DMS53 (cell line): ENCODE results near the gene YARS1.

Experiments
- DNase-seq: peaks from one replicate; lab custom pipeline; 2025; lab: John Stamatoyannopoulos, UW

YARS1 gene

GRCh38 chr1:32817159-32817814, at the start of gene YARS1, which contains the start of gene S100PBP:
YARS1 (minus strand) TSS chr1:32817358; CDS start chr1:32817244, 114 bp downstream.
S100PBP (plus strand) TSS chr1:32817653; CDS start chr1:32826100, 8,447 bp downstream.
- DNase-seq: peak; percentile 99

DNA sequence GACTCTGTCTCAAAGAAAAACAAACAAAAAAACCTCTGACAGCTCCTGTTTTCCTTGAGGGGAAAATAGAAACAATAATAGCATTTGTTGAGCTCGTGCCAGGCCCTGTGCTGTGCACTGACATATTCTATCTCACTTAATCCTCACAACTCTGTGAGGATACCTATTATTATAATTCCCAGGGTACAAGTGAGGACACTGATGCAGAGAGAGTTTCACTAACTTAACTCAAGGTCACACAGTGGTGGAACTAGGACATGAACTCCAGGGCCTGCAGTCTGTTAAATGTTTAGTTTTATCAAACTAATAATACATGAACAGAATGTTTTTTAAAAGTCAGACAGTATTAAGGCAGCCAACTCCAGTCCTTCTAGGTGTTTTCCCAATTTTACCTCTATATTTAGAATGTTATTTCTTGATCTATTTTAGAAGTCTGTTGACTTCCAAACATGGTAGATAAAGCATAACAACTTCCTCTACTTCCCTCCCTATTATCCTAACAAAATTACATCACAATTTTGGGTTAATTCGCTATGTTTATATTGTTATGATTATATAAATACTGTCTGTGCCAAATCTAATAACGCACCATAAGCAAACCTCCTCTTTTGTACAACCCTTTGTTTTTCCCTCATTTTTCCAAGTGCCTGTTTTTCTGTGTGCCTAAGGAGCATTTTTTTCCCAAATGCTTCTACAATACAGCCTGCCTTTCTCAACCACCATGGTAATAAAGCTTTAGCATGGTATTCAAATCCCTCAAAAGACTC, 48.7 kb upstream of the YARS1 start:
- DNase-seq: no peak

GRCh38 chr1:32864375-32865019, 47.3 kb upstream of the YARS1 start:
- no peak for DNase-seq

DNA sequence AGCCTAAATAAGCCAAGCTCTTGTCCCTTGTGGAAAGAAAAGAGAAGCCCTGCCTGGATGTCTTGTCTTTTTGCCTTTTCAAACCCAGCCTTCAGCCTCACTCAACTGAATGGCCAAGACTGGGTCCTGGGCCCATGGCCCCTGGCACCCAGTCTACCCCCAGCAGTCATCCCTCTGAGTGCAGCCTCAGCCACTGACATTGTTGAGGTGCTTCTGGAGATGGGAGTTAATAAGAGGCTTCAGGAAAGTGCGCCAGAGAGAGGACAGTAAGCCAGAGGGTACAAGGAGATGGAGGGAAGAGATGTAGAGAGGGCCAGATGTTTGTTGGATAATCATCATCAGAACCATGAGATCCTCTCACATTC, 46.7 kb upstream of the YARS1 start:
- no peak for DNase-seq

DNA sequence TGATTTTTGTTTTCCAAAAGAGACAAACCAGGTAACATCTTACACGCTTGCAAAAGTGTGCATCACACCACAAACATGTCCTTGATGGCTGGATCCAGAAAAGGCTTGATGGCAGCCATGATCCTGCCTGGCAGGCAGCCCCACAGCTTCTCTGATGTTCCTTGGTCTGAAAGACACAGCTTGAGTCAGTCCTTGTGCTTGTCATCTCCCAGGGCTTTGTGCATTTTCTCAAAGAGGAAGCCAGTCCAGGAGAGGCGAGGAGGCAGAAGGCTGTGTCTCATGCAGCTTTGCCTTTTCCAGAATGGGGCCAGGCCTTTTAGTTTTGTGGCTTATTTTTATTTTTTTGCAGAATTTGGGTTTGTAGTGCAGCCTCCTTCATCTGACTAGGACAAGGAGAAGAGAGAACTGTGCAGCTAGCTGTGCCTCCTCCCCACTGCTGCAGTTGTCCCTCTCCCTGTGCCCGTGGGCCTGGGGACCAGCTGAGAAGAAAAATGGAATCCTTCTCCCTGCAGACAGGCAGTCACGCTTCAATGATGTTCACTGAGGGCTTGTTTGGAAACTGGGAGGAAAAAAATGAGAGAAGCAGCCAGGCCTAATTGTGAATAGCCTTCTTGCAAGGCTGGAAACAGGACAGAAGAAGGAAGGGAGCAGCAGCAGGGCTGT, 46.2 kb upstream of the YARS1 start:
- DNase-seq: no peak

GRCh38 chr1:32861904-32862695, 44.9 kb upstream of the YARS1 start:
- DNase-seq: no peak

DNA sequence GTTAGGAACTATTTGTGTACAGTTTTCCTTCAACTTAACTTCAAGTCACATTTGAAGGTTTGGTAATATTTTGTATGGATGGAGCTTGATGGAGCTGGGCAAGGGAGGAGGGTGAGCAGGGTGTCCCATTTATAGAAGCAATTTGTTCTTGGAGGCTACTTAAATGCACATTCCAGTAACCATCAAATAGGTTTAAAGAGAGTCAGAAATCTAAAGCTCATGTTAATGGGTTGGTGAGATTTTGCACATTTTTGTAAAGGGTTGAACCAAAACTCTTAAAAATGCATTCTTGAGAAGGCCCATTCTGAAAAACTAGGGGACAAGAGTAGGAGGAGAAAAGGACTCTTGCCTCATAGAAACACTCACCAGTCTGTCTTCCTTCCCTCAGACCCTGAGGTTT, 43.4 kb upstream of the YARS1 start:
- no peak for DNase-seq

DNA sequence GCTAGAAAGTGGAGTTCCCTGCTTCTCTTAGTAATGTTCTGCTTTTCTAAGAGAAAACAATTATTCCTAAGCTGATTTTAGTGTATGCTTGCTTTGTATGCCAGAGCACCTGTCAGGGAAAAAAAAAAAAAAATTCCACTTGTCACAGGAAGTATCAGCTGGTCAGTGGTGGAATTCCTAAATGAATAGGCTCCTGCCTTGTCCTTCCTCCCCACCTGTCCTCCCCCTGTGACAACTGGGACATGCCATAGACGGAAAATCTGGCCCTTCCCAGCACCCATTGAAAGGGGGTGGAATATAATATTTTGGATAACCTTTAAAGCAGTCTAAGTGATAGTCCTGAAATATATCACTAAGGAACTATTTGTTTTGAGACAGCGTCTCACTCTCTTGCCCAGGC, 42.8 kb upstream of the YARS1 start:
- peak; percentile 24 for DNase-seq

- no peak for DNase-seq
Measured at GRCh38 chr1:32858791-32859190, 41.6 kb upstream of the YARS1 start.

GRCh38 chr1:32858136-32858535, 41.0 kb upstream of the YARS1 start:
- DNase-seq: no peak

DNA sequence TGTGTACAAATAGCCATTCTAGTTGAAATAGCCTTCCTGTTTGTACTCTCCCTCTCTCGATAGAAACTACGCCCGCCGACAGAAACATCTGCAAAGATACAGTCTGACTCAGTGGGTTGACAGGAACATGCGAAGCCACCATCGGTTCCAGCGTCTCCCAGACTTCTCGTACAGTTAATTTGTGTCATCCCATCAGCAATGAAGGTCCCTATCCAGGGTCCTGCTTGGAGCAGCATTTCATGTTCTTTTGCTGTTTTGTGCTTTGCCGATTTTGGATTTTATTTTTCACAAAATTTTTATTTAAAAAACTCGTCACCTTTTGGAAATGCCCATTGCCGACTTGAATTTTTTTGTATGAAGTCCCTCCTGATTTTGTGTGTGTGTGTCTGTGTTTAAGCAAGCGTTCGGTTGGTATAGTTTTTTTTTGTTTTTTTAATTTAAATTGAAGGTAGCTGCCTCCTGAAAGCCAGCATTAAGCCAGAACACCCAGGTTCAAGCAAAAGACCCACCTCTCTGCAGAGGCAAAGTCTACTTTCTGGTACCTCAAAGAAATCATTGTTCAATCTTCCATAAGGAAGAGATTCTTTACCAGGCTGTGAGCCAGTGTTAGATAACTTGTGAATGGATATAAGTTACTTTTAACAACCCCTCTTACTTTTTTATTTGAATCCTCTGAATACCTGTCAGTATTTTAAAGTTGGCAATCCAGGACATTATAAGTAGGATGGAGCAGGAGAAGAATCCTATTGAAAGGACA, 38.9 kb upstream of the YARS1 start:
- DNase-seq: no peak

DNA sequence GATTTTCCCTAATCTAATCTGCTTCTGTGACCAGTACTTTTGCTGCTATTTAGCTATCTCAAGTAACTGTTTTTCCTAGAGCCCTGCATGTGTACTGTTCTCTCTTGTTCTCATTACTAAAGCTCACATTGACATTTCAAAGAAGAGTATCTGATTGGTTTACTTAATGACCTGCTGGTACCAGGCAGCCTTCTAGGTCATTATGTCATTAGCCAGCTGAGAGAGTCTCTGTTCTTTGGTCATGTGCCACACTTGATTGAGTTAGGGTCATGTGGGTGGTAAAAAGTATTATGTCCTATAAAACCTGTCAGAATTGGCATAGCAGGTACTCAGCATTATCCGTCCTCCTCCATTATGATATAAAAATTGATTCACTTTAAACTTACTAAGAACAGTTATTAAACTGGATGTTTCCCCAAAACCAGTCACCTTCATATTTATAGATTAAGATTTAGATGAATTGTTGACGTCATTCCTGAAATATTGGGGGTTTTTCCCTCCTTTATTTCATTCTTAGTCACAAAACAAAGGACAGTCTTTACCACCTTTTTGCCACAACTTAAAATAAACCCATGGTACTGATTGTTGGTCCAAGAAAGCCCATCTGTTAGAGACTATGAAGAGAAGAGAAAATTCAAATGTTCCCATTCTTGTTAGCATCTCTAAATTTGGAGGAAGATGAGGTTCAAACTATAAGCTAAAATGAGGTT, 31.4 kb upstream of the YARS1 start:
- no peak for DNase-seq

- DNase-seq: no peak
Measured at GRCh38 chr1:32831878-32832277, 14.7 kb upstream of the YARS1 start.

GRCh38 chr1:32830092-32830852, 13.1 kb upstream of the YARS1 start:
- DNase-seq: no peak

DNA sequence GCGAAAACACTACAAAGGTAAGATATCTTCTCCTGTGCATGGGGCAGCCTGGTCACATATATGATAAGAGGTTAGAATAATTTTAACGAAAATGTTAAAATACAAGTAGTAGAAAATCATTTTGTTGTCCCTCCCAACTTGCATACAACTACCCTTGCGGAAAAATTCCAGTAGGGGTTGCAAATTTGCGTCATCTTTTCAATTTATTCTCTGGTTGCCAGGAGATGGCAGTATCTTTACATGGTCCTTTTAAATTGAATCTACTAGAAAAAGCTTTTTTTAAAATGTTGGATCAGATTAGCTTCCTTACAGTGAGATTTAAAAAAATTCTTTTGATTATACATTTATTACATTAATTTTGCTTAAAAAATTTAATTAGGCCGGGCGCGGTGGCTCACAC, 11.2 kb upstream of the YARS1 start:
- DNase-seq: peak; percentile 37

DNA sequence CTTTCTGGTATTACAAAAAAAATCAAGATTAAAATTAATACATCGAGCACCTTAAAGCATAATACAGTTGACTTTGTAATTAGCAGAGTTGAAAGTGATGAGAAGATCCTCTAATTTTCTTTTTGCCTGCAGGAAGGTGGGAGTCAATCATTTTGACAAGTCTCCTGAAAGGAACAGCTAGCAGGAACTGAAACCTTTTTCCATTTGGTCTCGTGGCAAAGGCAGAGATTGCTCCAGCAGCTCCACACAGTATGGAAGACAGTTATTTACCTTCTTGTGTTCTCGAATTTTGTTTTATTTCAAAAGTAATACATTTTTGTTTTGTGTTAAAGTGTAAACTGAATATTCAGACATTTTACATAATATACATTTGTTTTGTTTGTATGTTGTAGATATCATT, 8.0 kb upstream of the YARS1 start:
- DNase-seq: no peak

DNA sequence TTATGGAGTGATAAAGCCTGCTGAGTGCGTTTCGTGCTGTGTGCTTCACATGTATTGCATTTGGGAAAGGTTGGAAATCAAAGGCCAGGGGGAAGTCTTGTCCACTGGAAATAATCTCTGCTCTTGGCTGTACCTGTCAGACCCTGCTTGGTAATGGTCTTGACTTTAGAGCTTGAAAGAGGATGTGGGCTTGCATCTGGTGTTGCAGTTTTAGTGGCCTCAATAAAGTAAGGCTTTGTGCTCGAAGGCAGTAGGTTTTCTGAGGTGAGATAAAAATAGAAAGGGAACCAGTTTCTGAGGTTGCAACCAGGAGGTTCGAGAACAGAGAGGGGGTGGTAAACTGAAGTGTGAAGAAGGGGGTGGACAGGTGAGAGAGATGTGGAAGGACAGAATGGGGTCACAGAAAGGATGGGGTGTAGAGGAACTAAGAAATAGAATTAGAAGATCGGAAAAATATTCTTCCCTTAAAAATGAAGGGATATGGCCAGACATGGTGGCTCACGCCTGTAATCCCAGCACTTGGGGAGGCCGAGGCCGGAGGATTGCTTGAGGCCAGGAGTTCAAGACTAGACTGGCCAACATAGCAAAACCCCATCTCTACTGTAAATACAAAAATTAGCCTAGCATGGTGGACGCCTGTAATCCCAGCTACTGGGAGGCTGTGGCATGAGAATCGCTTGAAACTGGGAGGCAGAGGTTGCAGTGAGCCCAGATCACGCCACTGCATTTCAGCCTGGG, 1.8 kb upstream of the YARS1 start:
- DNase-seq: peak; percentile 13

DNA sequence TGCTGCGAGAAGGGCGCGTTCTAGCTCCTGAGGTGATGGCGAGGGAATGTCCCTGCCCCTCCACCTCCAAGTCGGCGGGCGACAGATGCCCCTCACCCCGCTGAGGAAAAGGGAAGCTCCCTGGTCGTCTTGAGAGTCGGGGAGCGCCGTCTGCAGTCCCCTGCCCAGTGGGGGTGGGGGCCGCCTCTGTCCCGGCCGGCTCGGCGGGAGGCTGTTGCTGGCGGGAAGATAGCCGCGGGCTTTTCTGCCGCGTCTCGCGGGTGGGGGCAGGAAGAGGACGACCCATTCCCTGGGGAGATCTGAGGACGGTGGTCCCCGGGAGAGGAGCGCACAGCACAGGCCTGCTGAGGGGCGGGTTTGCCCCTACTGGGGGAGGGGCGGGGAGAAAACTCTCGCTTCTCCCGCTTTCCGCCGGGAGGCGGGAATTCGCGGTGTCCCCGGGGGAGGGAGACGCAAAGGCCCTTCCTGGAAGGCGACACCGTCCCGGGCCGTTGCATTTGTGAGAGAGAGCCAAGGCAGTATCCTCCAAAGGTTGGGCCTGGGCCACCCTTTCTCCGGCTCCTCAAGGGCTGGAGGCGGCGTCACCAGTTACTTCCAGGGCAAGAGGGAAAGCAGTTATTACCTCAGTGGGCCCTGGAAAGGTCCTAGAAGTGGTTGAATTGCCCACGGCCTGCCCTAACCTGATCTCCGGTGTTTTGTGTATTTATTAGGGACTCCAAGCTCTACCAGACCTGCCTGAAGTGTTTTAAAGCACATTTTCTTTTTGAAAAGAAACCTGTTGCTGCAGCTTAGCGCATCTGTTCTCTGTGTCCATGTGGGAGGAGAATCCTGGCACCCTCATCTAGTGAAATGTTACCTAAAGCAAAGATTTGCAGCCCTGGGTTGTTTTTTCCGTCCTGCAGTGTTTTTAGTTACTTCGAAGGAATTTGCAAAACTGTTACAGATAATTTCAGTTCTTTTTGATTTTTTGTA, 943 bp upstream of the YARS1 start:
- peak; percentile 87 for DNase-seq
